ENCODE data around the gene SRP68. TPM values are rescaled to one million over a fixed set of nuclear protein-coding genes. Genes with fewer than 3 reads are reported as not detected.

SRP68 gene
- total RNA-seq, 2 experiments from 2014 or later: 106 to 108 TPM

GRCh38 chr17:76104140-76104895 is 32.0 kb upstream of the SRP68 start:
- no peaks in the 10 kb centered on the region for H3K9me3 Mint-ChIP-seq
- ATAC-seq (ENCODE audit: poor library complexity): no peak
- H3K27me3 Mint-ChIP-seq: no peaks in the 10 kb centered on the region
- peak overlapping the region; percentile 68 to 82 for H3K27ac ChIP-seq (ENCODE audit: low read depth in 1 of 2, low read length in 2 of 2)
- H3K4me3 ChIP-seq (ENCODE audit: low read length): peak overlapping the region; percentile 85
- H3K4me1 ChIP-seq (ENCODE audit: insufficient read depth, low read length): peaks cover 32% of the 10 kb centered on the region
- no peak for DNase-seq
- peaks cover 36% of the 10 kb centered on the region for H3K36me3 Mint-ChIP-seq (ENCODE audit: low read depth)
- H3K9me3 ChIP-seq (ENCODE audit: control insufficient read depth in 1 of 2, insufficient read depth in 1 of 2, low read length in 2 of 2): no peaks in the 10 kb centered on the region
- H3K36me3 ChIP-seq (ENCODE audit: insufficient read depth, low read length): peaks cover 23% of the 10 kb centered on the region
- POLR2A ChIA-PET: interaction anchor here (0.7 to 2.3 kb wide), 15 partner anchors 15 to 249 kb away, joined by 3 to 8 read pairs (median 4); partner anchors contain the start of genes TRIM65, UBALD2 and WBP2
- peak overlapping the region; percentile 98 for H3K4me3 Mint-ChIP-seq
- no peak for TF ChIP-seq CTCF (IDR thresholded peaks at IDR 0.05)
- intact Hi-C loops (cut with DNase I, micrococcal nuclease): loop anchor here in 1 of 2 experiments (1.0 to 5.0 kb wide), 6 partner anchors 33 to 398 kb away; partner anchors contain the start of genes PRPSAP1 and RHBDF2
- no peaks in the 10 kb centered on the region for H3K27me3 ChIP-seq (ENCODE audit: control insufficient read depth in 1 of 2, insufficient read depth in 2 of 2, low read length in 2 of 2)
- H3K4me1 Mint-ChIP-seq (ENCODE audit: low read depth): peaks cover 38% of the 10 kb centered on the region
- CTCF ChIA-PET: interaction anchor here (0.6 to 1.6 kb wide), 4 partner anchors 17 to 175 kb away, joined by 3 to 4 read pairs (median 3); no protein-coding TSS in a partner anchor
- H3K27ac Mint-ChIP-seq: peak overlapping the region; percentile 90

GRCh38 chr17:76103274-76104139 is 31.2 kb upstream of the SRP68 start, which contains the start of gene EXOC7:
Gene EXOC7, minus strand, starts transcription at chr17:76103787. Its CDS starts 95 bp downstream, at chr17:76103692.
- Histone ChIP-seq H3K9me3 (ENCODE audit: control insufficient read depth in 1 of 2, insufficient read depth in 1 of 2, low read length in 2 of 2) (no peaks in the 10 kb centered on the region), H3K27ac (ENCODE audit: low read depth in 1 of 2, low read length in 2 of 2) (peak within 1 kb of the TSS; percentile 68 to 82), H3K4me3 (ENCODE audit: low read length) (peak within 1 kb of the TSS; percentile 85), H3K27me3 (ENCODE audit: control insufficient read depth in 1 of 2, insufficient read depth in 2 of 2, low read length in 2 of 2) (no peaks in the 10 kb centered on the region), H3K36me3 (ENCODE audit: insufficient read depth, low read length) (peaks cover 26% of the 10 kb centered on the region), H3K4me1 (ENCODE audit: insufficient read depth, low read length) (peaks cover 32% of the 10 kb centered on the region)
- ChIA-PET POLR2A (interaction anchor here (0.7 to 2.3 kb wide), 17 partner anchors 11 to 250 kb away, joined by 3 to 8 read pairs (median 4); partner anchors contain the start of genes TRIM65, UBALD2 and WBP2), CTCF (interaction anchor here (0.9 to 1.6 kb wide), 5 partner anchors 76 to 176 kb away, joined by 3 to 4 read pairs (median 4); no protein-coding TSS in a partner anchor)
- H3K9me3 Mint-ChIP-seq: no peaks in the 10 kb centered on the region
- peak; percentile 94 for ATAC-seq (ENCODE audit: poor library complexity)
- intact Hi-C loops (cut with DNase I, micrococcal nuclease): loop anchor here in 1 of 2 experiments (1.0 to 5.0 kb wide), 6 partner anchors 32 to 399 kb away; partner anchors contain the start of genes PRPSAP1 and RHBDF2
- peak within 1 kb of the TSS; percentile 90 for H3K27ac Mint-ChIP-seq
- no peak for TF ChIP-seq CTCF (IDR thresholded peaks at IDR 0.05)
- DNase-seq: peak; percentile 86 to 97 (median 92)
- peaks cover 38% of the 10 kb centered on the region for H3K4me1 Mint-ChIP-seq (ENCODE audit: low read depth)
- H3K27me3 Mint-ChIP-seq: no peaks in the 10 kb centered on the region
- peak within 1 kb of the TSS; percentile 98 for H3K4me3 Mint-ChIP-seq
- peaks cover 42% of the 10 kb centered on the region for H3K36me3 Mint-ChIP-seq (ENCODE audit: low read depth)

- H3K36me3 Mint-ChIP-seq (ENCODE audit: low read depth): peaks cover 44% of the 10 kb centered on the region
- POLR2A ChIA-PET: interaction anchor here (0.8 to 2.3 kb wide), 10 partner anchors 10 to 247 kb away, joined by 3 to 8 read pairs (median 6); partner anchors contain the start of genes UBALD2 and WBP2
- peaks cover 38% of the 10 kb centered on the region for H3K4me1 Mint-ChIP-seq (ENCODE audit: low read depth)
- DNase-seq (no peak), ATAC-seq (ENCODE audit: poor library complexity) (no peak)
- no peaks in the 10 kb centered on the region for H3K9me3 Mint-ChIP-seq
- peak overlapping the region; percentile 90 for H3K27ac Mint-ChIP-seq
- intact Hi-C loops (cut with DNase I, micrococcal nuclease): loop anchor here in 1 of 2 experiments (5.0 kb wide), 3 partner anchors 91 to 399 kb away; partner anchors contain the start of genes PRPSAP1 and RHBDF2
- H3K27me3 Mint-ChIP-seq: no peaks in the 10 kb centered on the region
- Histone ChIP-seq H3K27me3 (ENCODE audit: control insufficient read depth in 1 of 2, insufficient read depth in 2 of 2, low read length in 2 of 2) (no peaks in the 10 kb centered on the region), H3K9me3 (ENCODE audit: control insufficient read depth in 1 of 2, insufficient read depth in 1 of 2, low read length in 2 of 2) (no peaks in the 10 kb centered on the region), H3K4me3 (ENCODE audit: low read length) (peak overlapping the region; percentile 85), H3K36me3 (ENCODE audit: insufficient read depth, low read length) (peaks cover 27% of the 10 kb centered on the region), H3K4me1 (ENCODE audit: insufficient read depth, low read length) (peaks cover 32% of the 10 kb centered on the region), H3K27ac (ENCODE audit: low read depth in 1 of 2, low read length in 2 of 2) (peak overlapping the region; percentile 66 to 68)
- CTCF ChIA-PET: interaction anchor here (1.0 to 1.6 kb wide), 3 partner anchors 89 to 177 kb away, joined by 3 to 4 read pairs (median 4); no protein-coding TSS in a partner anchor
- peak overlapping the region; percentile 98 for H3K4me3 Mint-ChIP-seq
- no peak for TF ChIP-seq CTCF (IDR thresholded peaks at IDR 0.05)
Observed at GRCh38 chr17:76102944-76103273, 30.6 kb upstream of the SRP68 start.
